Ishikawa (cell line): ENCODE results near the gene PLA2G1B.

ENCODE experiments used
- EP300 ChIP-seq: IDR thresholded peaks from 2 replicates; pipeline ENCODE4 v1.6.1; 2012; ENCODE audit warnings: borderline replicate concordance
- TF ChIP-seq, protein P1 (sequence below): IDR thresholded peaks from 2 replicates; pipeline ENCODE4 v1.6.1; 2012; ENCODE audit warnings: low read depth, mild to moderate bottlenecking

DNA sequence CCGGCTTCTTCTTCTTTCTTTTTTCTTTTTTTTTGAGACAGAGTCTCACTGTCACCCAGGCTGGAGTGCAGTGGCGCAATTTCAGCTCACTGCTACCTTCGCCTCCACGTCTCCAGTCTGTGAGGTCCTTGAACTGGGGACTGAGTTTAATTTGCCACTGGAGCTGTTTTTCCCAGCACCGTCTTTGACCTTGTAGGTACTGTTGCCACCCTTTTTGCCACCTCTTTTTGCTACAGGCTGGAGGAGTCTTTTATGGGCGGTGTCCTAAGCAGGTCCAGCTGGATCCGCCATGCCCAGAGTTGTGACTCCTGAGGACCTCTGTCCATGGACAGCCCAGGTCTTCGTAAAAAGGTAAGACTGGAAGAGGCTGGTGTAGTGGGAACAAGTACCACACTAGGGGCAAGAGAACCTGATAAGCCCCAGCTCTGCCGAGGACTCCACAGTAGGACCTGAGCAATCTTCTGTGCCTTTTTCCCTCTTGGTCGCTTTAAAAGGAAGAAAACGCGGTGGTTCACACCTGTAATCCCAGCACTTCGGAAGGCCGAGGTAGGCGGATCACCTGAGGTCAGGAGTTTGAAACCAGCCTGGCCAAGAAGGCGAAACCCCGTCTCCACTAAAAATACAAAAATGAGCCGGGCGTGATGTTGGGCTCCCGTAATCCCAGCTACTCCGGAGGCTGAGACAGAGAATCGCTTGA is 36.8 kb downstream of the PLA2G1B start:
- TF ChIP-seq, protein P1, sequence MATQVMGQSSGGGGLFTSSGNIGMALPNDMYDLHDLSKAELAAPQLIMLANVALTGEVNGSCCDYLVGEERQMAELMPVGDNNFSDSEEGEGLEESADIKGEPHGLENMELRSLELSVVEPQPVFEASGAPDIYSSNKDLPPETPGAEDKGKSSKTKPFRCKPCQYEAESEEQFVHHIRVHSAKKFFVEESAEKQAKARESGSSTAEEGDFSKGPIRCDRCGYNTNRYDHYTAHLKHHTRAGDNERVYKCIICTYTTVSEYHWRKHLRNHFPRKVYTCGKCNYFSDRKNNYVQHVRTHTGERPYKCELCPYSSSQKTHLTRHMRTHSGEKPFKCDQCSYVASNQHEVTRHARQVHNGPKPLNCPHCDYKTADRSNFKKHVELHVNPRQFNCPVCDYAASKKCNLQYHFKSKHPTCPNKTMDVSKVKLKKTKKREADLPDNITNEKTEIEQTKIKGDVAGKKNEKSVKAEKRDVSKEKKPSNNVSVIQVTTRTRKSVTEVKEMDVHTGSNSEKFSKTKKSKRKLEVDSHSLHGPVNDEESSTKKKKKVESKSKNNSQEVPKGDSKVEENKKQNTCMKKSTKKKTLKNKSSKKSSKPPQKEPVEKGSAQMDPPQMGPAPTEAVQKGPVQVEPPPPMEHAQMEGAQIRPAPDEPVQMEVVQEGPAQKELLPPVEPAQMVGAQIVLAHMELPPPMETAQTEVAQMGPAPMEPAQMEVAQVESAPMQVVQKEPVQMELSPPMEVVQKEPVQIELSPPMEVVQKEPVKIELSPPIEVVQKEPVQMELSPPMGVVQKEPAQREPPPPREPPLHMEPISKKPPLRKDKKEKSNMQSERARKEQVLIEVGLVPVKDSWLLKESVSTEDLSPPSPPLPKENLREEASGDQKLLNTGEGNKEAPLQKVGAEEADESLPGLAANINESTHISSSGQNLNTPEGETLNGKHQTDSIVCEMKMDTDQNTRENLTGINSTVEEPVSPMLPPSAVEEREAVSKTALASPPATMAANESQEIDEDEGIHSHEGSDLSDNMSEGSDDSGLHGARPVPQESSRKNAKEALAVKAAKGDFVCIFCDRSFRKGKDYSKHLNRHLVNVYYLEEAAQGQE, result no peak
- no peak for TF ChIP-seq EP300
